ENCODE data around the gene AKNAD1.

DNA sequence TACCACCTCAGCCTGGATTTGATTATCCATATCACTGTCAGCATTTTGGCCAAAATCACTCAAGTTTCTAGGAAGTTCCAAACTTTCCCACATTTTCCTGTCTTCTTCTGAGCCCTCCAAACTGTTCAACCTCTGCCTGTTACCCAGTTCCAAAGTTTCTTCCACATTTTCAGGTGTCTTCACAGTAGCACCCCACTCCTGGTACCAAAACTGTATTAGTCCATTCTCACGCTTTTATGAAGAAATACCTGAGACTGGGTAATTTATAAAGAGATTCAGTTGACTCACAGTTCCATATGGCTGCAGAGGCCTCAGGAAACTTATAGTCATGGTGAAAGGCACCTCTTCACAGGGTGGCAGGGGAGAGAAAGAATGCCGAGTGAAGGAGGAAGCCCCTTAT, 71.0 kb downstream of the AKNAD1 start:
- TF ChIP-seq, protein P1, sequence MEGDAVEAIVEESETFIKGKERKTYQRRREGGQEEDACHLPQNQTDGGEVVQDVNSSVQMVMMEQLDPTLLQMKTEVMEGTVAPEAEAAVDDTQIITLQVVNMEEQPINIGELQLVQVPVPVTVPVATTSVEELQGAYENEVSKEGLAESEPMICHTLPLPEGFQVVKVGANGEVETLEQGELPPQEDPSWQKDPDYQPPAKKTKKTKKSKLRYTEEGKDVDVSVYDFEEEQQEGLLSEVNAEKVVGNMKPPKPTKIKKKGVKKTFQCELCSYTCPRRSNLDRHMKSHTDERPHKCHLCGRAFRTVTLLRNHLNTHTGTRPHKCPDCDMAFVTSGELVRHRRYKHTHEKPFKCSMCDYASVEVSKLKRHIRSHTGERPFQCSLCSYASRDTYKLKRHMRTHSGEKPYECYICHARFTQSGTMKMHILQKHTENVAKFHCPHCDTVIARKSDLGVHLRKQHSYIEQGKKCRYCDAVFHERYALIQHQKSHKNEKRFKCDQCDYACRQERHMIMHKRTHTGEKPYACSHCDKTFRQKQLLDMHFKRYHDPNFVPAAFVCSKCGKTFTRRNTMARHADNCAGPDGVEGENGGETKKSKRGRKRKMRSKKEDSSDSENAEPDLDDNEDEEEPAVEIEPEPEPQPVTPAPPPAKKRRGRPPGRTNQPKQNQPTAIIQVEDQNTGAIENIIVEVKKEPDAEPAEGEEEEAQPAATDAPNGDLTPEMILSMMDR (IDR thresholded peaks at IDR 0.05; ENCODE audit: borderline replicate concordance, extremely low read depth, low read length, poor library complexity, severe bottlenecking), result no peak
- no peak for TF ChIP-seq EZH2 (IDR thresholded peaks at IDR 0.05; ENCODE audit: borderline replicate concordance, low read depth, low read length, severe bottlenecking)
